Brain microvascular endothelial cell (primary cell): ENCODE measurements around the gene ZNF423.

Experiments used
- DNase-seq: peaks from one replicate; pipeline ENCODE4 v3.0.0-alpha.2; 2020
- H3K27ac ChIP-seq: fragments of 250-450 bp; sonication (Bioruptor Pico); 2 replicates; pipeline ENCODE4 v1.5.1; 2020; ENCODE audit warnings: mild to moderate bottlenecking, moderate library complexity
- H3K27me3 ChIP-seq: fragments of 250-450 bp; sonication (Bioruptor Pico); replicated peaks from 2 replicates; pipeline ENCODE4 v1.5.1; 2020; ENCODE audit warnings: mild to moderate bottlenecking
- H3K36me3 ChIP-seq: fragments of 250-450 bp; sonication (Bioruptor Pico); replicated peaks from 2 replicates; pipeline ENCODE4 v1.5.1; 2020; ENCODE audit warnings: mild to moderate bottlenecking
- H3K4me3 ChIP-seq: 2 replicates; pipeline ENCODE4 v1.5.1; 2011; ENCODE audit warnings: low read depth, mild to moderate bottlenecking, control low read depth, low read length, moderate library complexity
- CTCF ChIP-seq: IDR thresholded peaks from 2 replicates; pipeline ENCODE4 v1.5.1; 2011; ENCODE audit warnings: low read depth, mild to moderate bottlenecking, moderate library complexity, low read length, control low read depth, inconsistent platforms; ENCODE audit errors: missing control alignments
- in situ Hi-C: cut with HindIII; loops from 2 replicates; pipeline ENCODE4 v1.10.0; 2017; ENCODE audit warnings: low sequenced_read_pairs, low pct_ligation_motif_present

The ZNF423 gene

DNA sequence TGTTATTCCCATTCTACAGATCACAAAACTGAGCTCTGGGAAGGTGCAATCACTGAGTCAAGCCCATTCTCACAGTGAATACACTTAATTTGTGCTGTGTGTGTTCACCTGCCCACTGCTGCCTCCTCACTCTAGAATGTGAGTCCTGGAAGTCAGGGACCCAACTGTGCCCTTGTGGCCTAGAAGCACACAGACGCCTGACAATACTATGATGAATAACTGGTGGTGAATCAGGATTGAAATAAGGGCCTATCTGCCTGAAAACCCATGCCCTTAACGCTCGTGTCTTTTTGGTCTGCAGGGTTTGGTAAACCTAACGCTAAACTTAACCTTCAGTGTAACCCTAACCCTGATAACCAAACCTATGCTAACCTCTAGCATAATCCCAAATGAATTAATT is 80.3 kb downstream of the ZNF423 start:
- in situ Hi-C loops, result no loop called here
- no peak for TF ChIP-seq CTCF
- DNase-seq, result no peak

DNA sequence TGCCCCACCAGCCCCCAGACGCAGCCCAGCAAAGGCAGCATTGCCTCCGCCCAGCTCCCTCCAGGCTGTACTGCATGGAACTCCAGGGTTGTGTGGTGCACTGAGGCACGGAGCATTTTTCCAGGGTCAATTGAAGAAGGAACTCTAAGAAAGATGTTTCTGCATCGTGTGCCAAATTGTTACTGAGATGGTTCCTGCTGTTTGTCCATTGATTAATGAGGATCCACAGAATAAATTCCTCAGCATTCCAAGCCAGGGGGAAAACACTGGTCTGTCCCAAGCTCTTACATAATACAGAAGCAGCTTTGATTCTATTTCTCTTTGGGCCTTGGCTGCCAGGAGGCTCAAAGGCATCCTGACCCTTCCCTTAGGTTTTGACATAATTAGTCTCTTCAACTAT is 80.9 kb downstream of the ZNF423 start:
- Histone ChIP-seq H3K27ac (no peak overlapping the region), H3K4me3 (no peak overlapping the region), H3K27me3 (no peaks in the 10 kb centered on the region), H3K36me3 (no peaks in the 10 kb centered on the region)
- in situ Hi-C loops, result no loop called here
- TF ChIP-seq CTCF, result no peak
- DNase-seq, result no peak

More for the DNA sequence above, 80.3 kb downstream of the ZNF423 start:
- Histone ChIP-seq H3K36me3 (no peaks in the 10 kb centered on the region), H3K4me3 (no peak overlapping the region), H3K27ac (no peak overlapping the region), H3K27me3 (no peaks in the 10 kb centered on the region)

DNA sequence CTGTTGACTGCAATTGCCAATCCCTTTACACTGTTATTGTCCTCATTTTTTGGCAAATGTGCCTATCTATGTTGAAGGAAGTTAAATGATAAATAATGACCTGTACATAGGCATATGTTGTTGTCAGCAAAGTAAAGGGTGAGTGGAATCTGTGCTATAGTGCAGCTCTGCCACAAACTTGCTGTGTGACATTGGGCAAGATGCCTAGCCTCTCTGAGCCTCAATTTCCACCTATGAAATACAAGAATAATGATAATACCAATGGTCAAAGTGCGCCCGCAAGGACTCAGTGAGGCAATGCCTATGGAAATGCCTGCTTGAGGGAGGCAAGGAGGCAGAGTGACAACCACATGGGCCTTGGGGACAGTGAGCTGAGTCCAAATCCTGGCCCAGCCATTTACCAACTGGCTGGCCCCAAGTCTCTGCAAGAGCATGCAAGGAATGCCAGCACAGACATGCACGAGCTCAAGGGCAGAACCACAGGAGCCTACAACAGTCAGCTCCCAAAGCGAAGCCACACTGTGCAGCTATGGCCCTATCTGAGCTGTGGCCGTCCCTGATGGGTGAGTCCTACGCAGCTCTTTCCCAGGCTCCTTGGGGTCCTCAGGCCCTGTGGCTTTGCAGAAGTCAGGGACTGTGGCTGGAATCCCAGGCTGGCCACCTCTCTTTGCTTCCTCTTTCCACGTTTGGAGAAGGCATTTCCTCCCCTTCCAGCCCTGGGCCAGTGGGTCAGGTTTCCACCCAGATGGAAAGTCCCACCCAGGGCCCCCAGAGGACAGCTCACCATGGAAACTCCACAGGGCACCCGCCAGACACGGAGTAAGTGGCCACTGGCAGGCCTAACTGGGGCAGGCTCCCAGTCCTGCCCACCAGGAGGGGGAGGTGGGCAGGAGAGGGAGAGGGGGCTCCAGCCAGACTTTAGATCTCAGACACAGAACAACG is 82.1 kb downstream of the ZNF423 start:
- no peak overlapping the region for H3K27ac ChIP-seq
- no peaks in the 10 kb centered on the region for H3K36me3 ChIP-seq
- no peaks in the 10 kb centered on the region for H3K27me3 ChIP-seq
- no peak for TF ChIP-seq CTCF
- no peak overlapping the region for H3K4me3 ChIP-seq
- in situ Hi-C loops, result no loop called here
- no peak for DNase-seq

DNA sequence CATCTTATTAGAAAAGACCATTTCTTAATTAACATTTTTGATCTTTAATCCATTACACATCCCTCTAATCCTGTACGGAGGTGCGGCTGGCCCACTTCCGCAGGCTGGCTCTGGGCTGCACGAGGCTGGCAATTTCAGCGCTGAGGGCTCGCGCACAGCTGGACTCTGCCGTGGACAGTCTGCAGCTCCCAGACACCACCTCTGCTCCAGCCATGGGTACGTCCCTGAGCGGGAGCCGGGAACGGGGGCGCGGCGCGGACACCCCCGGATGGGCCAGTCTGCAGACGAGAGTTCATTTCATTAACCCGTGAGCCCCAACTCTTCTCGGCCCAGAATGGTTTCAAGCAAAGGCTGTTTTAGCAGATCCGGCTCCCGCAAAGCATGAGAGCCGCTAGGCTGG is 87.9 kb downstream of the ZNF423 start:
- in situ Hi-C loops, result no loop called here
- H3K4me3 ChIP-seq, result no peak overlapping the region
- DNase-seq, result no peak
- no peaks in the 10 kb centered on the region for H3K27me3 ChIP-seq
- no peaks in the 10 kb centered on the region for H3K36me3 ChIP-seq
- H3K27ac ChIP-seq, result no peak overlapping the region
- no peak for TF ChIP-seq CTCF

DNA sequence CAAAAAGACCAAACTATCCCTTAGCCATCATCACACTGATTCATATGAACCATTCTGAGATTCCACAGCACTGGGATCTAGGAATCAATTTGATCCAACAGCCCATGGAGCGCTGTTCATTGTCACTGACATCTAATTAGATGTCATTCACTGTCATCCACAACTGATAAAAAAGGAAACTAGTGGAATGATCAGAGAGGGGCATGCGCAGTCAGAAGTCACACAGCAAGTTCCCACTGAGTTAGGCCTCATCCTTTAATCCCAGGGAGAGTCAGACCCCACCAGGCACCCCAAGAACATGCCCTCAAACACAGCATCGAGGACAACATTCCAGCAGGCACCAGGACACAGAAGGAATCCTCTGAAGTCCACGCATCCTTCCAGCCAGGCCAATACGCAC is 88.5 kb downstream of the ZNF423 start:
- Histone ChIP-seq H3K4me3 (no peak overlapping the region), H3K36me3 (no peaks in the 10 kb centered on the region), H3K27me3 (no peaks in the 10 kb centered on the region), H3K27ac (no peak overlapping the region)
- no peak for DNase-seq
- no peak for TF ChIP-seq CTCF
- in situ Hi-C loops, result no loop called here
